Activated CD4-positive, alpha-beta T cell treated with anti-CD3 and anti-CD28 coated beads for 36 hours (primary cell): ENCODE results near the gene CALY. TPM values are rescaled to one million over a fixed set of nuclear protein-coding genes. Genes with fewer than 3 reads are reported as not detected.

Source experiments
- ATAC-seq: fragments of 200-7000 bp; cut with Tn5 transposase; one replicate; pipeline ENCODE4 v1.10.0; 2021; ENCODE audit warnings: mild to moderate bottlenecking, moderate library complexity
- CTCF ChIA-PET: fragments of 350-600 bp; sonication (Branson Sonifier 250); formaldehyde crosslinking; loops from one replicate; lab custom pipeline; 2021; ENCODE audit warnings: antibody characterized with exemption; lab: Charles Lee
- POLR2A ChIA-PET: fragments of 350-600 bp; sonication (Branson Sonifier 250); formaldehyde crosslinking; loops from one replicate; lab custom pipeline; 2021; ENCODE audit warnings: antibody characterized with exemption, inconsistent platforms; lab: Charles Lee
- DNase-seq: peaks from one replicate; pipeline ENCODE4 v3.0.0-alpha.2; 2020
- H3K27ac Mint-ChIP-seq: one replicate; pipeline ENCODE4 v1.8.0; 2021; ENCODE audit warnings: mixed read lengths
- H3K27me3 Mint-ChIP-seq: one replicate; pipeline ENCODE4 v1.8.0; 2021; ENCODE audit warnings: mixed read lengths
- H3K36me3 Mint-ChIP-seq: one replicate; pipeline ENCODE4 v1.8.0; 2021; ENCODE audit warnings: low read depth, mixed read lengths
- H3K4me1 Mint-ChIP-seq: one replicate; pipeline ENCODE4 v1.8.0; 2021; ENCODE audit warnings: mixed read lengths
- H3K4me3 Mint-ChIP-seq: one replicate; pipeline ENCODE4 v1.8.0; 2021; ENCODE audit warnings: mild to moderate bottlenecking, moderate library complexity, mixed read lengths
- H3K9me3 Mint-ChIP-seq: one replicate; pipeline ENCODE4 v1.8.0; 2021; ENCODE audit warnings: low read depth, mixed read lengths
- intact Hi-C, 2 experiments: fragments of 100-400 bp; cut with DNase I in 1 of 2; cut with micrococcal nuclease in 1 of 2; formaldehyde crosslinking; loops; one replicate each; pipeline versions ENCODE4 v1.14.2 to v1.15.1; 2022 to 2024; cut with DNase I, micrococcal nuclease
- total RNA-seq, 2 experiments: library from RNA; stranded (reverse); gene quantifications; one replicate each; pipeline ENCODE4 v1.2.3, GENCODE V29; 2021

Gene CALY
- total RNA-seq, 2 experiments from 2014 or later = not detected

GRCh38 chr10:133309100-133309719 is 27.5 kb downstream of the CALY start:
- DNase-seq = peak; percentile 97
- CTCF ChIA-PET = no interaction called here
- H3K4me1 Mint-ChIP-seq = peaks cover 30% of the 10 kb centered on the region

GRCh38 chr10:133308421-133309099 is 28.1 kb downstream of the CALY start, which contains the start of the genes TUBGCP2 and ZNF511:
Gene TUBGCP2 (minus strand): TSS chr10:133308872. CDS start chr10:133302941, 5,931 bp downstream.
Gene ZNF511 (plus strand): TSS chr10:133308914. CDS start chr10:133308944, 30 bp downstream.
- peaks cover 15% of the 10 kb centered on the region for H3K36me3 Mint-ChIP-seq
- H3K4me1 Mint-ChIP-seq = peaks cover 28% of the 10 kb centered on the region
- ChIA-PET CTCF (interaction anchor here (0.7 to 1.9 kb wide), 13 partner anchors 9 to 1063 kb away, joined by 3 to 9 read pairs (median 4); no protein-coding TSS in a partner anchor), POLR2A (interaction anchor here (1.1 kb wide), 1 partner anchor 49 kb away, joined by 3 read pairs; the partner anchor contains the start of gene FUOM)
- no peaks in the 10 kb centered on the region for H3K9me3 Mint-ChIP-seq
- no peaks in the 10 kb centered on the region for H3K27me3 Mint-ChIP-seq
- peak within 1 kb of the TSS; percentile 100 for H3K4me3 Mint-ChIP-seq
- H3K27ac Mint-ChIP-seq = peak within 1 kb of the TSS; percentile 99
- DNase-seq (peak; percentile 92), ATAC-seq (peak; percentile 72)
- intact Hi-C loops = loop anchor here (1.0 to 5.0 kb wide), 16 partner anchors 16 to 1408 kb away; partner anchors contain the start of genes FUOM (in 2 of the 2), DPYSL4 (in 1 of the 2), ECHS1 (in 1 of the 2) and LRRC27 (in 1 of the 2)

More at GRCh38 chr10:133309100-133309719, 27.5 kb downstream of the CALY start:
- ATAC-seq = peak; percentile 84
- H3K9me3 Mint-ChIP-seq = no peaks in the 10 kb centered on the region
- intact Hi-C loops = loop anchor here (1.0 to 5.0 kb wide), 11 partner anchors 15 to 1408 kb away; partner anchors contain the start of genes FUOM (in 2 of the 2), DPYSL4 (in 1 of the 2), ECHS1 (in 1 of the 2) and LRRC27 (in 1 of the 2)
- POLR2A ChIA-PET = no interaction called here
- H3K36me3 Mint-ChIP-seq = peaks cover 15% of the 10 kb centered on the region
- no peaks in the 10 kb centered on the region for H3K27me3 Mint-ChIP-seq
- H3K4me3 Mint-ChIP-seq = peak overlapping the region; percentile 100
- peak overlapping the region; percentile 69 for H3K27ac Mint-ChIP-seq

- Mint-ChIP-seq H3K27me3 (no peaks in the 10 kb centered on the region), H3K4me3 (peak overlapping the region; percentile 100), H3K27ac (peak overlapping the region; percentile 99), H3K4me1 (peaks cover 28% of the 10 kb centered on the region), H3K9me3 (no peaks in the 10 kb centered on the region), H3K36me3 (peaks cover 15% of the 10 kb centered on the region)
- DNase-seq (peak; percentile 94), ATAC-seq (peak; percentile 68)
- CTCF ChIA-PET = interaction anchor here (0.7 to 1.9 kb wide), 16 partner anchors 8 to 1063 kb away, joined by 3 to 9 read pairs (median 4); no protein-coding TSS in a partner anchor
- POLR2A ChIA-PET = interaction anchor here (1.0 to 1.1 kb wide), 2 partner anchors 47 to 50 kb away, joined by 3 read pairs; partner anchors contain the start of gene FUOM
- intact Hi-C loops = loop anchor here (1.0 to 5.0 kb wide), 13 partner anchors 10 to 1407 kb away; partner anchors contain the start of genes DPYSL4 (in 1 of the 2), FUOM (in 1 of the 2), LRRC27 (in 1 of the 2) and MTG1 (in 1 of the 2)
These were observed 28.8 kb downstream of the CALY start for GRCh38 chr10:133307776-133308420.

DNA sequence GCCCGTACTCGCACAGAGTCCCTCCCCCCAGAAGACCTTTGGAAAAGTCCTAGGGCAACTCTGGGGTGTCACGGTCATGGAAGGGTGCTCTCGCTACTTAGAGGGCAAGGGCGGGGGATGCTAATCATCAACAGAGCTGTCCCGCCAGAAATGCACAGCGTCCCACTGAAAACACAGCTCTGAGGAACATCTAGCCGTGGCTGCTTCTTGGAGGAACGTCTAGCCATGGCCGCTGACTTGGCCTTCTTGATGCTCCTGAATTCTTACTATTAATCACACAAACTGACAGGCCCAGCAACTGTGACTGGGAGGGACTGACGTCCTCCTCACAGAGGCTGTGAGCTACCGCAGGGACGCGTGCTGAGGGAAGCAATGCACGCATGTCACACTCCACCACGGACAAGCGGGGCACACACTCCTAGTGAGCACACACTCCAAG is 29.7 kb downstream of the CALY start:
- no peaks in the 10 kb centered on the region for H3K27me3 Mint-ChIP-seq
- H3K36me3 Mint-ChIP-seq = peaks cover 20% of the 10 kb centered on the region
- POLR2A ChIA-PET = interaction anchor here (1.0 kb wide), 1 partner anchor 46 kb away, joined by 3 read pairs; no protein-coding TSS in a partner anchor
- peak overlapping the region; percentile 100 for H3K4me3 Mint-ChIP-seq
- H3K27ac Mint-ChIP-seq = peak overlapping the region; percentile 99
- no peaks in the 10 kb centered on the region for H3K9me3 Mint-ChIP-seq
- CTCF ChIA-PET = interaction anchor here (0.7 to 1.9 kb wide), 10 partner anchors 9 to 463 kb away, joined by 3 to 9 read pairs (median 5); no protein-coding TSS in a partner anchor
- intact Hi-C loops = loop anchor here (1.0 to 5.0 kb wide), 5 partner anchors 11 to 975 kb away; partner anchors contain the start of genes FUOM (in 1 of the 2) and LRRC27 (in 1 of the 2)
- peaks cover 33% of the 10 kb centered on the region for H3K4me1 Mint-ChIP-seq
- no peak for ATAC-seq
- no peak for DNase-seq

DNA sequence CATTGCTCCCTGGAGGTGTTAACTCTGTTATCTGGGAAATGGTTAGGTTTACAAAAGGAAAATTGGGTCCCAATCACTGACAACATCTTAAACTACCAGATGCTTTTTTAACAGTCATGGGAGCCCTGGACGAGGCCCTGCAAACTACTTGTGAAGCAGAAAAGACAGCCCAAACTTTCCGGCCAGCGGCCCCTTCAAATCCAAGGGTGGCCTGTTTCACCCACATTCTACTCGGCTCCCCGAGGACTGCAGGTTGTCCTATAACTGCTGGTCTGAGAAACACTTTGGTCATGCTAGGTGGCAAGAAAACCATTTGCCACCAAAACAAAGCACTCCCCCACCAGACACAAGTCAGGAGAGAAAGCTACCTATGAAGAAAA is 30.6 kb downstream of the CALY start:
- no peak overlapping the region for H3K27ac Mint-ChIP-seq
- no peaks in the 10 kb centered on the region for H3K9me3 Mint-ChIP-seq
- ATAC-seq = no peak
- H3K27me3 Mint-ChIP-seq = no peaks in the 10 kb centered on the region
- H3K4me1 Mint-ChIP-seq = peaks cover 33% of the 10 kb centered on the region
- no peak overlapping the region for H3K4me3 Mint-ChIP-seq
- H3K36me3 Mint-ChIP-seq = peaks cover 20% of the 10 kb centered on the region
- CTCF ChIA-PET = interaction anchor here (1.2 to 1.7 kb wide), 2 partner anchors 9 to 31 kb away, joined by 4 to 6 read pairs; no protein-coding TSS in a partner anchor
- POLR2A ChIA-PET = no interaction called here
- intact Hi-C loops = loop anchor here (5.0 kb wide), 4 partner anchors 44 to 974 kb away; partner anchors contain the start of genes FUOM (in 1 of the 2) and LRRC27 (in 1 of the 2)
- DNase-seq = no peak

GRCh38 chr10:133303206-133303605 is 33.5 kb downstream of the CALY start:
- no peaks in the 10 kb centered on the region for H3K27me3 Mint-ChIP-seq
- no peak overlapping the region for H3K27ac Mint-ChIP-seq
- H3K4me3 Mint-ChIP-seq = no peak overlapping the region
- ATAC-seq = no peak
- intact Hi-C loops = no loop called here
- H3K9me3 Mint-ChIP-seq = no peaks in the 10 kb centered on the region
- ChIA-PET CTCF (interaction anchor here (0.8 to 1.6 kb wide), 3 partner anchors 26 to 55 kb away, joined by 3 to 4 read pairs (median 4); partner anchors contain the start of gene ADAM8), POLR2A (no interaction called here)
- H3K36me3 Mint-ChIP-seq = peaks cover 31% of the 10 kb centered on the region
- peaks cover 33% of the 10 kb centered on the region for H3K4me1 Mint-ChIP-seq
- no peak for DNase-seq

- peaks cover 35% of the 10 kb centered on the region for H3K36me3 Mint-ChIP-seq
- no peak overlapping the region for H3K27ac Mint-ChIP-seq
- H3K4me3 Mint-ChIP-seq = no peak overlapping the region
- ChIA-PET POLR2A (no interaction called here), CTCF (no interaction called here)
- ATAC-seq (no peak), DNase-seq (no peak)
- no peaks in the 10 kb centered on the region for H3K27me3 Mint-ChIP-seq
- intact Hi-C loops = no loop called here
- H3K4me1 Mint-ChIP-seq = peaks cover 25% of the 10 kb centered on the region
- no peaks in the 10 kb centered on the region for H3K9me3 Mint-ChIP-seq
These were observed 34.5 kb downstream of the CALY start for GRCh38 chr10:133302230-133302629.

- H3K4me1 Mint-ChIP-seq = peaks cover 10% of the 10 kb centered on the region
- H3K4me3 Mint-ChIP-seq = no peak overlapping the region
- intact Hi-C loops = no loop called here
- DNase-seq (no peak), ATAC-seq (no peak)
- peaks cover 46% of the 10 kb centered on the region for H3K36me3 Mint-ChIP-seq
- ChIA-PET CTCF (interaction anchor here (1.3 kb wide), 1 partner anchor 8 kb away, joined by 4 read pairs; no protein-coding TSS in a partner anchor), POLR2A (no interaction called here)
- no peaks in the 10 kb centered on the region for H3K9me3 Mint-ChIP-seq
- no peaks in the 10 kb centered on the region for H3K27me3 Mint-ChIP-seq
- no peak overlapping the region for H3K27ac Mint-ChIP-seq
These were observed 37.0 kb downstream of the CALY start for GRCh38 chr10:133299738-133300137.

- Mint-ChIP-seq H3K9me3 (no peaks in the 10 kb centered on the region), H3K27ac (no peak overlapping the region), H3K27me3 (no peaks in the 10 kb centered on the region), H3K4me1 (peaks cover 7% of the 10 kb centered on the region), H3K4me3 (no peak overlapping the region), H3K36me3 (peaks cover 51% of the 10 kb centered on the region)
- DNase-seq (no peak), ATAC-seq (no peak)
- ChIA-PET POLR2A (no interaction called here), CTCF (interaction anchor here (1.3 kb wide), 1 partner anchor 9 kb away, joined by 4 read pairs; no protein-coding TSS in a partner anchor)
- intact Hi-C loops = no loop called here
These were observed 37.5 kb downstream of the CALY start for GRCh38 chr10:133299224-133299623.

- H3K27ac Mint-ChIP-seq = no peak overlapping the region
These were observed 38.2 kb downstream of the CALY start for GRCh38 chr10:133298466-133298865.

More at GRCh38 chr10:133298466-133298865, 38.2 kb downstream of the CALY start:
- ATAC-seq (no peak), DNase-seq (no peak)
- CTCF ChIA-PET = no interaction called here
- intact Hi-C loops = no loop called here
- peaks cover 9% of the 10 kb centered on the region for H3K4me1 Mint-ChIP-seq
- H3K36me3 Mint-ChIP-seq = peaks cover 57% of the 10 kb centered on the region
- H3K9me3 Mint-ChIP-seq = no peaks in the 10 kb centered on the region
- no peak overlapping the region for H3K4me3 Mint-ChIP-seq
- H3K27me3 Mint-ChIP-seq = no peaks in the 10 kb centered on the region
- POLR2A ChIA-PET = no interaction called here
